WTC11 (cell line): Measurements from ENCODE around the gene ING5.

Experiments used
- CTCF ChIP-seq: fragments of 200-600 bp; IDR thresholded peaks from 2 replicates; pipeline ENCODE4 v1.8.0; 2022; ENCODE audit warnings: antibody characterized with exemption
- KAT7 ChIP-seq: sonication (generic); formaldehyde crosslinking; IDR thresholded peaks from 2 replicates; pipeline ENCODE4 v1.8.1; 2023; ENCODE audit warnings: missing genetic modification reagents, mild to moderate bottlenecking, borderline replicate concordance
- TF ChIP-seq, protein P1 (sequence below): sonication (generic); formaldehyde crosslinking; IDR thresholded peaks from 2 replicates; pipeline ENCODE4 v1.8.0; 2022; ENCODE audit warnings: mild to moderate bottlenecking, missing genetic modification reagents

GRCh38 chr2:241743620-241744019, 41.8 kb downstream of the ING5 start:
- TF ChIP-seq CTCF (no peak), KAT7 (CRISPR knock-in tag) (no peak)
- TF ChIP-seq, protein P1, sequence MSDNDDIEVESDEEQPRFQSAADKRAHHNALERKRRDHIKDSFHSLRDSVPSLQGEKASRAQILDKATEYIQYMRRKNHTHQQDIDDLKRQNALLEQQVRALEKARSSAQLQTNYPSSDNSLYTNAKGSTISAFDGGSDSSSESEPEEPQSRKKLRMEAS, result no peak
